Osteocyte (in vitro differentiated cells): ENCODE results near the gene UBE2E1. TPM values are rescaled to one million over a fixed set of nuclear protein-coding genes. Genes with fewer than 3 reads are reported as not detected.

Experiments used
- DNase-seq: peaks from one replicate; pipeline ENCODE4 v3.0.0; 2021; ENCODE audit warnings: mixed read lengths; ENCODE audit not compliant: unreplicated experiment; ENCODE audit errors: extremely low spot score
- H3K27ac Mint-ChIP-seq: one replicate; pipeline ENCODE4 v1.8.0; 2021; ENCODE audit warnings: mild to moderate bottlenecking, mixed read lengths; ENCODE audit not compliant: unreplicated experiment
- H3K27me3 Mint-ChIP-seq: one replicate; pipeline ENCODE4 v1.8.0; 2021; ENCODE audit warnings: mixed read lengths; ENCODE audit not compliant: unreplicated experiment
- H3K36me3 Mint-ChIP-seq: one replicate; pipeline ENCODE4 v1.8.0; 2021; ENCODE audit warnings: mixed read lengths; ENCODE audit not compliant: unreplicated experiment
- H3K4me1 Mint-ChIP-seq: one replicate; pipeline ENCODE4 v1.8.0; 2021; ENCODE audit warnings: mixed read lengths; ENCODE audit not compliant: unreplicated experiment
- H3K4me3 Mint-ChIP-seq: one replicate; pipeline ENCODE4 v1.8.0; 2021; ENCODE audit warnings: mild to moderate bottlenecking, moderate library complexity, mixed read lengths; ENCODE audit not compliant: unreplicated experiment
- H3K9me3 Mint-ChIP-seq: one replicate; pipeline ENCODE4 v1.8.0; 2021; ENCODE audit warnings: mixed read lengths; ENCODE audit not compliant: unreplicated experiment
- total RNA-seq: library from RNA; stranded (reverse); gene quantifications from 2 replicates; pipeline ENCODE4 v1.2.1, GENCODE V29; 2021
- TF ChIP-seq, protein P1 (sequence below): fragments of 200-600 bp; sonication (generic); IDR thresholded peaks from 2 replicates; pipeline ENCODE4 v1.5.0; 2021; ENCODE audit warnings: antibody characterized with exemption, mild to moderate bottlenecking, moderate library complexity

Gene UBE2E1
- total RNA-seq, 1 donor from 2014 or later = 98.5 TPM

- no peaks in the 10 kb centered on the region for H3K27me3 Mint-ChIP-seq
- no peak overlapping the region for H3K27ac Mint-ChIP-seq
- TF ChIP-seq, protein P1, sequence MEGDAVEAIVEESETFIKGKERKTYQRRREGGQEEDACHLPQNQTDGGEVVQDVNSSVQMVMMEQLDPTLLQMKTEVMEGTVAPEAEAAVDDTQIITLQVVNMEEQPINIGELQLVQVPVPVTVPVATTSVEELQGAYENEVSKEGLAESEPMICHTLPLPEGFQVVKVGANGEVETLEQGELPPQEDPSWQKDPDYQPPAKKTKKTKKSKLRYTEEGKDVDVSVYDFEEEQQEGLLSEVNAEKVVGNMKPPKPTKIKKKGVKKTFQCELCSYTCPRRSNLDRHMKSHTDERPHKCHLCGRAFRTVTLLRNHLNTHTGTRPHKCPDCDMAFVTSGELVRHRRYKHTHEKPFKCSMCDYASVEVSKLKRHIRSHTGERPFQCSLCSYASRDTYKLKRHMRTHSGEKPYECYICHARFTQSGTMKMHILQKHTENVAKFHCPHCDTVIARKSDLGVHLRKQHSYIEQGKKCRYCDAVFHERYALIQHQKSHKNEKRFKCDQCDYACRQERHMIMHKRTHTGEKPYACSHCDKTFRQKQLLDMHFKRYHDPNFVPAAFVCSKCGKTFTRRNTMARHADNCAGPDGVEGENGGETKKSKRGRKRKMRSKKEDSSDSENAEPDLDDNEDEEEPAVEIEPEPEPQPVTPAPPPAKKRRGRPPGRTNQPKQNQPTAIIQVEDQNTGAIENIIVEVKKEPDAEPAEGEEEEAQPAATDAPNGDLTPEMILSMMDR = no peak
- H3K4me1 Mint-ChIP-seq = peaks cover 7% of the 10 kb centered on the region
- no peak for DNase-seq
- no peaks in the 10 kb centered on the region for H3K9me3 Mint-ChIP-seq
- H3K4me3 Mint-ChIP-seq = no peak overlapping the region
- peaks cover 10% of the 10 kb centered on the region for H3K36me3 Mint-ChIP-seq
These were observed 30.0 kb downstream of the UBE2E1 start for GRCh38 chr3:23835802-23836201.

DNA sequence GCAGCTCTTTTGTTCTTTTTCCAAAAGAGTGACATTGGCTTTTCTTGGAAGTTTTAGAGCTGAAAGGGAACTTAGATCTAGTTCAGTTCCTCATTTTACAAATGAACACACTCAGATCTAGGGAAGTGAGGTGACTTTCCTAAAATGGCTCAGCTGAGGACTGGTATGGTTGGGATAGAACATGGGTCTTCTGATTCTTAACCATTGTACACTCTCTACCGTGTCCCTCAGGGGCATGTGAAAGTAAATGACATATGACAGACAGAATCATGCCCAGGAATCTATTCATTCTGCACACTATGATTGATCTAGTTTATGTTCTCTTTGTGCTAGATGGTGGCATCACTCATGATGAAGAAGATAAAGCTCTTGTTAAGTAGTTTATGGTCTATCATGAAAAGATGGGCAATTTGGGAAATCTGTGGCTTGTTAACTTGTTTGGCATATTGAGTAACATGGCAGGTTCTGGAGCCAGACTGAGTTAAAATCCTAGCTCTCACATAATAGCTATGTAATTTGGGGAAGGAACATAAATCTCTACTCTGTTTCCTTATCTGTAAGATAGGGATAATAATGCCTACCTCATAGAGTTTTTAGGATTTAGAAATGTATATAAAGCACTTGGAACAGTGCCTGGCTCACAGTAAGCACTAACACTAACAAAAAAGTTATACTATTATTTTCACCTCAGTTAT is 30.9 kb downstream of the UBE2E1 start:
- TF ChIP-seq, protein P1 = no peak
- Mint-ChIP-seq H3K27ac (no peak overlapping the region), H3K4me3 (no peak overlapping the region), H3K9me3 (no peaks in the 10 kb centered on the region), H3K27me3 (no peaks in the 10 kb centered on the region), H3K4me1 (peaks cover 5% of the 10 kb centered on the region), H3K36me3 (peaks cover 8% of the 10 kb centered on the region)
- DNase-seq = no peak

DNA sequence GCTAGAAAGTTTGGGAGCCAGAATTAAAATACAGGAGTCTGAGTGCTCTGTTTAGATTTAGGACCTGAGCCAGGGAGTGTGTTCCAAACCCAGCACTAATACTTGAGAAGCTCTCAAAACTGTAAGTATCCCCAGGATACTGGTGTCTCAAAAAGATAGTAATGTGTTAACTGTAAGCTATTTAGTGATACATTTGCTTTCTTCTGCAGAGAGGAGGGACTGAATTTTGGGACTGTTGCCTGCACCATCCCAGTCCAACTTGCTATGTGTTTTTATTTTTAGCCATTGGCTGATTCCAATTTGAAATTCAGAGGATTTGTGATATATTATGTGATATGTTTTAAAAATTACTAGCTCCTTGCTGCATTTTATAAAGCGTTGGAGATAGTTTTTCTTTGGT is 31.5 kb downstream of the UBE2E1 start:
- Mint-ChIP-seq H3K4me3 (no peak overlapping the region), H3K27ac (no peak overlapping the region), H3K4me1 (peaks cover 5% of the 10 kb centered on the region), H3K9me3 (no peaks in the 10 kb centered on the region), H3K36me3 (peaks cover 8% of the 10 kb centered on the region), H3K27me3 (no peaks in the 10 kb centered on the region)
- TF ChIP-seq, protein P1 = no peak
- no peak for DNase-seq

GRCh38 chr3:23837691-23838090 is 31.9 kb downstream of the UBE2E1 start:
- Mint-ChIP-seq H3K9me3 (no peaks in the 10 kb centered on the region), H3K4me3 (no peak overlapping the region), H3K27ac (no peak overlapping the region), H3K27me3 (no peaks in the 10 kb centered on the region), H3K4me1 (peaks cover 5% of the 10 kb centered on the region), H3K36me3 (peaks cover 8% of the 10 kb centered on the region)
- DNase-seq = no peak
- TF ChIP-seq, protein P1 = no peak

GRCh38 chr3:23840521-23840920 is 34.8 kb downstream of the UBE2E1 start:
- H3K27me3 Mint-ChIP-seq = no peaks in the 10 kb centered on the region
- no peak overlapping the region for H3K4me3 Mint-ChIP-seq
- DNase-seq = no peak
- no peak overlapping the region for H3K27ac Mint-ChIP-seq
- no peaks in the 10 kb centered on the region for H3K9me3 Mint-ChIP-seq
- H3K36me3 Mint-ChIP-seq = peaks cover 9% of the 10 kb centered on the region
- TF ChIP-seq, protein P1 = no peak
- peaks cover 7% of the 10 kb centered on the region for H3K4me1 Mint-ChIP-seq
